ENCODE measurements around the gene ARHGAP4. TPM values are rescaled to one million over a fixed set of nuclear protein-coding genes. Genes with fewer than 3 reads are reported as not detected.

Gene ARHGAP4
- total and polyA plus RNA-seq, 2 donors from 2014 or later, result 38.3 to 73.0 TPM

GRCh38 chrX:153973127-153974002 lies 47.3 kb upstream of the ARHGAP4 start:
- Histone ChIP-seq H3K4me1 (ENCODE audit: control insufficient read depth in 2 of 3, insufficient read depth in 2 of 3, low read depth in 1 of 3, low read length in 3 of 3) (peaks cover 0 to 23% (median 11%) of the 10 kb centered on the region in 3 donors), H3K9ac (ENCODE audit: low read length in 3 of 3) (peak overlapping the region; percentile 29 to 81 (median 64)), H3K4me3 (ENCODE audit: low read length in 3 of 3) (peak overlapping the region; percentile 67 to 82 (median 69)), H3K27me3 (ENCODE audit: control insufficient read depth, insufficient read depth, low read length) (no peaks in the 10 kb centered on the region), H3K36me3 (ENCODE audit: control insufficient read depth in 2 of 3, insufficient read depth in 3 of 3, low read length in 3 of 3) (no peaks in the 10 kb centered on the region), H3K27ac (ENCODE audit: low read depth in 2 of 2, low read length in 2 of 2) (peak overlapping the region; percentile 80 to 91), H3K9me3 (ENCODE audit: control insufficient read depth in 2 of 3, insufficient read depth in 1 of 3, low read length in 3 of 3) (no peaks in the 10 kb centered on the region)
- intact Hi-C loops (cut with DNase I), result no loop called here
- FAIRE-seq (no peak), DNase-seq (peak in 4 of 5 donors; percentile 25 to 69 (median 50))
- no peak for TF ChIP-seq CTCF (IDR thresholded peaks at IDR 0.05; ENCODE audit: borderline replicate concordance, extremely low read depth, insufficient read depth)

DNA sequence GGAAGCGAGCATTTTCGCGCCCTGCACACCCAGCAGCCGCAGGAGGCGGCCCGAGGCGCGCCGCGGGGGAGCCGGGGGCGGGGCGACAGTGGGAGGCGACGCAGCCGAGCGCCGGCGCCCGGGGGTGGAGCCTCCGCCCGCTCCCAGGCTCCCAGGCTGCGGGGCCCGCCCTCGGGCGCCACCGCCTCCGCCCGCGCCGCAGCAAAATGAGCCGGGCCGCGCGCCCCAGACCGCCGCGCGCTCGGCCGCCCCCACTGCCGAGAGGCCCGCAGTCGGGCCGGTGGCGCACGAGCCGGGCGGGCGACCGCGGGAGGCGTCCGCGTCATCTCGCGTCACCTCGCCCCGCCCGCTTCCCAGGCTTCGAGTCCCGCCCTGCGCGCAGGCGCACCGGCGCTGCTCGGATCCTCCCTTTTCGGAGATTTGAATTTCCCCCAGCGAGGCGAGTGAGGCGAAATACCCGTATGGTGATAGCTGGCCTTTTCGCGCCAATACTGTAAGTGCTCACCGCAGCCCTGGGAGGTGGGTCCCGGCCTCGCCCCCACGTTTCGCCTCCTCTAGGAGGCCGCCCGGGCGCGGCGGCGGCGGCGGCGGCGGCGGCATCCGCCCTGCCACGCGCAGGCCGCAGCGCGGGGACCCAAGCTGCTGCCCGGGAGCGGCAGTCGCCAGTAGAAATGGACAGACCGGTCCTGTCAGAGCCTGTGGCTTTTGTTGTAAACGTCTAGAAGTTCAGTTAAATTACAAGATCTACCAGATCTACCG lies 46.5 kb upstream of the ARHGAP4 start, which contains the start of gene TMEM187:
Gene TMEM187, plus strand, starts transcription at position 387 of the 759 bp plus-strand sequence. CDS start 9,309 bp downstream, outside the sequence.
- Histone ChIP-seq H3K36me3 (ENCODE audit: control insufficient read depth in 2 of 3, insufficient read depth in 3 of 3, low read length in 3 of 3) (no peaks in the 10 kb centered on the region), H3K4me3 (ENCODE audit: low read length in 3 of 3) (peak within 1 kb of the TSS; percentile 82 to 92 (median 88)), H3K27ac (ENCODE audit: low read depth in 2 of 2, low read length in 2 of 2) (peak within 1 kb of the TSS; percentile 99 to 100), H3K4me1 (ENCODE audit: control insufficient read depth in 2 of 3, insufficient read depth in 2 of 3, low read depth in 1 of 3, low read length in 3 of 3) (peaks cover 0 to 31% (median 19%) of the 10 kb centered on the region in 3 donors), H3K9me3 (ENCODE audit: control insufficient read depth in 2 of 3, insufficient read depth in 1 of 3, low read length in 3 of 3) (no peaks in the 10 kb centered on the region), H3K9ac (ENCODE audit: low read length in 3 of 3) (peak within 1 kb of the TSS; percentile 95 to 98 (median 98)), H3K27me3 (ENCODE audit: control insufficient read depth, insufficient read depth, low read length) (no peaks in the 10 kb centered on the region)
- no peak for TF ChIP-seq CTCF (IDR thresholded peaks at IDR 0.05; ENCODE audit: borderline replicate concordance, extremely low read depth, insufficient read depth)
- DNase-seq (peak; percentile 92 to 96 (median 95)), FAIRE-seq (no peak)
- intact Hi-C loops (cut with DNase I), result no loop called here

DNA sequence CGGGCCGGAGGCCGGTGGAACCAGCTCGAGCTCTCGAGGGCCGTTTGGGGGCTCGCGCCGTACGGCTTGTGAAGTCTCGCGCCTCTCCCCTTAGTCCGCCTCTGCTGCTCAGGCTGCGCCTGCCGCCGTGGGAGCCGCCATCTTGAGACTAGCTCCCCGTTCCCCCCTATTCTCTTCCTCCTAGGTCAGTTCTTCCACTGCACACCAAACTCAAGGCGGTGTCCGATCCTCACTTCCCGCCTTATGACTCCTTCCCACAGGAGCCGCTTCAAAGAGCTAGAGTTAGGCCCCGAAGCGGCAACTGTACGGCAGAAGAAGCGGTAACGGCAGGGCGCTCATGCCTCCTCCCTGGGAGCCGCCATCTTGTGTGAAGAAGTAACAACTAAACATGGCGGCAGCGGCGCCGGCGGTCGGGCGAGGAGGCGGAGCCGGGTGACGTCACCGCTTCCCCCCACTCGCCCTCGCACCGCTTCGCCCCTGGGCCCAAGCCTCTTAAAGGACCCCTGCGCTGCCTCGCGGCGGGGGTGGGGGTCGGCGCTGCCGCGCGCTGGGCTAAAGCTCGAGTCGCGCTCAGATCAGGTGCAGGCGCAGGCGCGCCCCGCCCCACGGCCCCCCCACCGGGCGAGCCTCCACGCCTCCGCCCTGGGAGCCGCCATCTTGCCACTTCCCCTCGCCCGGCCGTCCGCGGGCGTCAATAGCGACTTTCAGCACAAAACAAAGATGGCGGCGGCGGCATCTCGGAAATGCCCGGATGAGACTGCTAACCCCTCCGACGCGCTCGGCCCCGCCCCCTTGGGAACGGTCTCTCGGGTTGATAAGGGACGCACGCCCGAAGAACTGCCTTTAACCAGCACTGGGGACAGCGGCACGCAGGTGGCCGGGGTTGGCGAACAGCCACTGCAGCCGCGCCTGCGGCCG lies 45.6 kb upstream of the ARHGAP4 start, which contains the start of gene HCFC1:
Gene HCFC1, minus strand, starts transcription at position 369 of the 918 bp plus-strand sequence. CDS start 978 bp downstream, outside the sequence.
- Histone ChIP-seq H3K27ac (ENCODE audit: low read depth in 2 of 2, low read length in 2 of 2) (peak within 1 kb of the TSS; percentile 99 to 100), H3K27me3 (ENCODE audit: control insufficient read depth, insufficient read depth, low read length) (no peaks in the 10 kb centered on the region), H3K9ac (ENCODE audit: low read length in 3 of 3) (peak within 1 kb of the TSS; percentile 95 to 98 (median 98)), H3K4me1 (ENCODE audit: control insufficient read depth in 2 of 3, insufficient read depth in 2 of 3, low read depth in 1 of 3, low read length in 3 of 3) (peaks cover 0 to 38% (median 24%) of the 10 kb centered on the region in 3 donors), H3K4me3 (ENCODE audit: low read length in 3 of 3) (peak within 1 kb of the TSS; percentile 83 to 92 (median 88)), H3K36me3 (ENCODE audit: control insufficient read depth in 2 of 3, insufficient read depth in 3 of 3, low read length in 3 of 3) (no peaks in the 10 kb centered on the region), H3K9me3 (ENCODE audit: control insufficient read depth in 2 of 3, insufficient read depth in 1 of 3, low read length in 3 of 3) (no peaks in the 10 kb centered on the region)
- intact Hi-C loops (cut with DNase I), result no loop called here
- DNase-seq, result peak; percentile 95 to 98 (median 96)
- FAIRE-seq, result no peak
- TF ChIP-seq CTCF (IDR thresholded peaks at IDR 0.05; ENCODE audit: borderline replicate concordance, extremely low read depth, insufficient read depth), result no peak

Data from kidney (tissue), 14 donors.